Measurements from ENCODE around the gene CHST5.
"Not testable (repeated sequence)": the region's sequence is repeated elsewhere in the genome, so short reads cannot be mapped to it uniquely, and the experiment has no call there.

CHST5 gene

DNA sequence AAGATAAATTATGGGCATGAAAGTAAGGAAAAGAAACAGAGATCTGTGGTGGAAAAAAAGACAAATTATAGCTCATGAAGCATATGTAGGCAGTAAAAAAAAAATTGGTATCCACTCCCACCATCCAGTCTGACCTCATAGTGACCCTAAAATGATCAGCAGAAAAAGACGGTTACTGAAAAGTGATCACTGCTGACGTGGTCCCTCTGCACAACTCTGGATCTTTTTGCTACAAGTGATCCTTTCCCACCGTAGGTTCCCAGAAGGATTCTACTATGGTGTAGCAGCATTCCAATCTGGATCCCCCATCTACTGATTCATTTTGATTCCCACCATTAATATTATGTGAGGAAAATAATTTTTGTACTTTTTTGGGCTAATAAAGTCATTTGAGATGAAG is 29.8 kb downstream of the CHST5 start:
- no peak for DNase-seq (ENCODE audit: low read depth)

DNA sequence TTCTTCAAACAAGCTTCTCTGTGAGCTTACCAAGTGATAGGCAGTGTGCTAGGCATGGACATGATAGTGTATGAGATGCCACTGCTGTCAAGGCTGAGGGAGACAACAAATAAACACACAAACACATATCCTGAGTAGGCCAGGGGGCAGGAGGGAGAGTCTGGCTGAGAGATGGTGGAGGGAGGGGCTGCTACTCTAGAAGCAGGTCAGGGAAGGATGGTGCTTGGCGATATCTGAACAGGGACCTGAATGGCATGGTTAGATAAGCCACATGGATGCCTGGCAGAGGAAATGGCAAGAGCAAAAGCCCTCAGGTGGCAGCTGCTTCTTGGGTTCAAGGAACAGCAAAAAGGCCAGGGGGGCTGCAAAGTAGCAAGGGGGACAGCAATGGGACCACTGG is 32.1 kb downstream of the CHST5 start:
- no peak for DNase-seq (ENCODE audit: low read depth)

DNA sequence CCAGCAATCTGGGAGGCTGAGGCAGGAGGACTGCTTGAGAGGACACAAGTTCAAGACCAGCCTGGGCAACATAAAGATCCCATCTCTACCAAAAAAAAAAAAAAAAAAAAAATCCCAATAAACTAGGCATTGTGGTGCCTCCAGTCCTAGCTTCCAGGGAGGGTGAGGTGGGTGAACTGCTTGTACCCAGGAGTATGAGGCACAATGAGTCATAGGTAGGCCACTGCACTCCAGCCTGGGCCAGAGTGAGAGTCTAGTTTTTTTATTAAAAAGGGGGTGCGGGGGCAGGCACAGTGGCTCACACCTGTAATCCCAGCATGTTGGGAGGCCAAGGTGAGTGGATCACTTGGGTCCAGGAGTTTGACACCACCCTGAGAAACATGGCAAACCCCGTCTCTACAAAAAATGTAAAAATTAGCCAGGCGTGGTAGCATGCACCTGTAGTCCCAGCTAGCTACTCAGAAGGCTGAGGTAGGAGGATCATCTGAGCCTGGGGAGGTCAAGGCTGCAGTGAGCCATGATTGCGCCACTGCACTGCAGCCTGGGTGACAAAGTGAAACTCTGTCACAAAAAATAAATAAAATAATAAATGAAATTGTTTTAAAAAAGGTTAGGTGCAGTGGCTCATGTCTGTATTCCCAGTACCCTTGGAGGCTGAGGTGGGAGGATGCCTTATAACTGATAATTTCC is 32.8 kb downstream of the CHST5 start:
- no peak for DNase-seq (ENCODE audit: low read depth)

DNA sequence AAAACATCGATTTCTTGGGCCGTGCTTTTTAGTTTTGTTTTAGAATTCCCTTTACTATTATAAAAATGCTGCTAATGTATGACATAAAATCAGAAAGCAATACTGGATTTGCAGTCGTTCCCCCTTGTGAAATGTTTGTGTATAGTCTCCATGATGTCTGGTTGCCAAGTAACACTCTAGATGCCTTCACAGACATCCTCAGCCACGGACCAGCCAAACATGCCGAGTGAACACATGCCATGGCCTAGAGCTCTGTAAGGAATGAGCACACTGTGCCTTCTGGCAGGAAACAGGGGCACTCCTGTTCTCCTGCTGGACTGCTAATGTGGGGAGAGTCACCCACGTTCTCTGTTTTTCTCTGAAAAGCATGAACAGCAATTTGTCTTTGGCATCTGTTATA is 34.1 kb downstream of the CHST5 start:
- DNase-seq (ENCODE audit: low read depth) = not testable (repeated sequence)

DNA sequence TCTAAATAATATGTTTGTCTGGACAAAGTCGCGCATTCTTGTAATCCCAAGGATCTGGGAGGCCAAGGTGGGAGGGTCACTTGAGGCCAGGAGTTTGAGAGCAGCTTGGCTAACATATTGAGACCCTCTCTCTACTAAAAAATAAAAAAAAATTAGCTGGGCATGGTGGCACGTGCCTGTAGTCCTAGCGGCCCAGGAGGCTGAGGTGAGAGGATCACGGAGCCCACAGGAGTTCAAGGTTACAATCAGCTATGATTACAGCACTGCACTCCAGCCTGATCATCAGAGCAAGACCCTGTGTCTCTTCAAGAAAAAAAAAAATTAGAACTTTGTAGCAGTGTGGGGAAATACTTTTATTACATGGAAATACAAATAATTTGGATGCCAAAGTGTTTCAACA is 34.5 kb downstream of the CHST5 start:
- DNase-seq (ENCODE audit: low read depth) = no peak

DNA sequence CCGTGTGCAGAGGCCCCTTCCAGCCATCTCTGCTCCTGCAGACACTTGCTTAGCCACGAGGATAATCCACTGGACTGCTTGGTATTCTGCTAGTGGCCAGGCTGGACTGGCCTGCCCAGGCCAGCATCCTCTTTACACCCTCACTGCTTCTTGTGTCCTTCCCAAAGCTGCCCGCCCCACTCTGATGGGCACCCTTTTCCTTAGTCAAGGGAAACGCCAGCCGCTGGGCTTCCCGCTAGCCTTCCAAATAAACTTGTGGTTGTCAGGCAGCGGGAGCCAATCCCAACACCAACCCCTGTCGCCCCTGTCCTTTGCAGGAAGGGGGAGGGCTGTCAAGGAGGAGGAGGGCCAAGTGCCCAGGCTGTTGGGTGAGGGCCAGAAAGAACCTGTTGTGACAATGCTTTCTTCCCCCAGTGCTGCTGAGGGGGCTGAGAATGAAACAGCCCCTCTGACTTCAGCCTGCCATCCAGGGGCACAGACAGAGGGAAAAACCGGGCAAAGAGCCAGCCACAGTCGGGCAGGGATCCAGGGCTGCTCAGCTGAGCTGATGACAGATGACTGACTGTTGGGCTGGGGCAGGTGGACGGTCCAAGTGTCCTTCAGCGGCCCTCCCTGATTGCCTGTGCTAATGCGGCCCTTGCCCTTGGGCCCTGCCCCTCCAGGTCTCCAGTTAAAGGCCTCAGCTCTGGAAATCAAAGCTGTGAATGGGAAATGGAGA is 37.1 kb downstream of the CHST5 start:
- DNase-seq (ENCODE audit: low read depth) = not testable (repeated sequence)

DNA sequence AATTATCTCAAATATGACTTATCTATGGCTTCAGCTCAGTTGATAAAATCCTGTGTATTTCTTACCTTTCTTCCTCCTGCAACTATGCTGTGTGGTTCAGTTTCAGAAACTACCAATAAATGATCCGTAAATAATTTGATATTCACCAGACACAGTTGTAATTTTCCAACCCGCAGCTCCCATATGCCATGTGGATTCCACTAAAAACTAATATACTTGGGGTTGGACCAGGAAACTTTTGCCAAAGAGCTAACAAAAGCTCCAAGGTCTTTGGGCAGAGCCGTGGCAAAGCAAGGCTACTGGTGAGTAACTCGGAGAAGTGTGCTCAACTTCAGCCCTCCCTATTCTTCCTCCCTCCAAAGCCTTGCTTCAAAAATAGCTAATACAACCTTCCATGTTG is 38.4 kb downstream of the CHST5 start:
- DNase-seq (ENCODE audit: low read depth) = no peak

DNA sequence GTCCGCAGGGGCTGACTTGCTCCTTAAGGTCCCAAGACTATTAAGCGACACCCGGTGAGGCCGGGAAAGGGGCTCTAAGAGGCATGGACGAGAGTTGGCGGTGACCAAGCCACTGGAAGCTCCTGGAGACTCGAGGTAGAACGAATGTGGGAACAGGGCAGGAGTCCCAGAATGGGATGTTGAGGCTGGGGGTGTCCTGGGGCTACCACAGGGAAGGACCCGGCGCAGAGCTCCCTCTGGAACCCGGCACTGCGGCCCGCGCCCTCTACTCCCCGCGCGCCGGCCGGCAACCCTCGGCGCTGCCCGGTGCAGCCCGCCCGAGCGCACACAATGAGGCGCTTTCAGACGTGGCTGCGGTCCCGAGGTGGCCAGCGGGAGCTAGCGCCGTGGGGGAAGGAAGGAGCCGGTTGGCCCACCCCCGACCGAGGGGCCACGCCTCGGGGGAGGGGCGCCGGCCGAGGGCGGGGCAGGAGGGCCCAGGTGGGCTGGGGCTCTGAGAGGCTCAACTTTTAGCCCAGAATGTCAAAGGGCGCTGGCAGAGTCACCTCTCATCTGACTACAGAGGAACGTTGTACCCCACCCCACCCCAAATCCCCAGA is 40.7 kb downstream of the CHST5 start, which contains the start of gene CHST6:
CHST6 (minus strand) TSS at position 366 of the 599 bp plus-strand sequence. CDS start 15,613 bp downstream, outside the sequence.
- DNase-seq (ENCODE audit: low read depth) = no peak

DNA sequence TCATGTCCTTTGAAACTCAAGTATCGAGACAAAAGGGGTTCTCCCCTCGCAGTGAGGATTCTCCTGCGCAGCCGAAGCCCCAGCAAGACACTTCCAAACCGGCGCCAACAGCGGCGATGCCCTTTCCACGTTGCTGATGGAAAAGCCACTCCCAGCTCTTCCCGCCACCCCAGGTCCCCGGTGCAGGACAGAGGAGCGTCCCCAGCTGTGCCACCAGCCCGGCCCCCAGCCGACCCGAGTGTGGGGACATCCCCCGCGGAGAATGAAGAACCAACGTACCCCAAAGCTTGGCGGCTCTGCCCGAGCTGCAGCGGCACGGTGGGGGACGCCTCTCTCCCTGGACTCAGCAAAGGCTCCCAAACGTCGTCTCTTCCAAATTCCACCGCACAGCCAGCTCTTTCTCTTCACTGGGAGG is 41.2 kb downstream of the CHST5 start:
- no peak for DNase-seq (ENCODE audit: low read depth)

DNA sequence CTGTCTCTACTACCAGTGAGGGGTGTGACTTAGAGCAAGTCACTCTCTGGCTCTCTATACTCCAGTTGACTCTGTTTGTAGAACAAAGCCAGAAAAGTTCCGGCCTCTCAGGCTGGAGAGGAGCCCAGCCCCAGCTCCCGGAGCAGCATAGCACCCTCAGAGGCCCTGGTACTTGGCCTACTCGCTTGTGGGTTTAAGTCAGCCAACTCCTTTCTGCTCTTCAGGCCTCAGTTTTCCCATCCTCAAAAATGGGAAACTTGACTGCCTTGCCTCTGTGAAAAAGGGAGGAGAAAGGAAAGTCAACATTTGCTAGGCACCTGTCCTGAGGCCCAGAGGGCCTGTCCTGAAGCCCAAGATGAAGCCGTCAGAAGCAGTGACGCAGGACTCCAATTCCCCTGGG is 41.7 kb downstream of the CHST5 start:
- no peak for DNase-seq (ENCODE audit: low read depth)

DNA sequence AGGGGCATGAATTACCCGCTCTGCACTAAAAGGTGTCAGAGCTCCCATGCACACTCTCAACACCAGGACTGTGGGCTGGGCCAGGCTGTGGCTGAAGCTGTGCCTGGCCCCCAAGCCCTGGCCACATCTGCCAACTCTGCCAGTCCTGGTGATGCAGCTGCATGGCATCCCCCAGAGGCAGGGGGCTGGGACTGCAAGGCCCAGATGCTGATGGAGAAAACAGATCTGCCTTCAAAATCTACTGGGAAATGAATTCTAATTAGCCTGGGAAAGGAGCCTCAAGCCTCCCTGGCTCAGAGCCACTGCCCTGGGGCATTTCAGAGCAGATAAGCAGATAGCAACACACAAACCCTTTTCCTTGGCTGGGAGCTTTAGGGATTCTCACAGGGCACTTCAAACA is 44.0 kb downstream of the CHST5 start:
- DNase-seq (ENCODE audit: low read depth) = no peak

DNA sequence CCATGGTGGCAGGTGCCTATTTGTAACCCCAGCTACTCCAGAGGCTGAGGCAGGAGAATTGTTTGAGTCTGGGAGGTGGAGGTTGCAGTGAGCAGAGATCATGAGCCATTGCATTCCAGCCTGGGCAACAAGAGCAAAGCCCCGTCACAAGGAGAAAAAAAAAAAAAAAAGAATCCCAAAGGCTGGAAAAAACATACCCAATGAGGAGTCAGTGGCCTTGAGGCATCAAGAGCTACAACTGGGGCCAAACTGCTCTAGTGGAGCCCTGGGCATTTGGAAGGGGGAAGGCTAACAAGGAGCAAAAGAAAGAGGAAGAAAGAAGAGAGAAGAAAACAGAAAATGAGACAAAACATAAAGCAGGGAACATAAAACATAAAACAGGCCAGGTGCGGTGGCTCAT is 47.6 kb downstream of the CHST5 start:
- DNase-seq (ENCODE audit: low read depth) = no peak

DNA sequence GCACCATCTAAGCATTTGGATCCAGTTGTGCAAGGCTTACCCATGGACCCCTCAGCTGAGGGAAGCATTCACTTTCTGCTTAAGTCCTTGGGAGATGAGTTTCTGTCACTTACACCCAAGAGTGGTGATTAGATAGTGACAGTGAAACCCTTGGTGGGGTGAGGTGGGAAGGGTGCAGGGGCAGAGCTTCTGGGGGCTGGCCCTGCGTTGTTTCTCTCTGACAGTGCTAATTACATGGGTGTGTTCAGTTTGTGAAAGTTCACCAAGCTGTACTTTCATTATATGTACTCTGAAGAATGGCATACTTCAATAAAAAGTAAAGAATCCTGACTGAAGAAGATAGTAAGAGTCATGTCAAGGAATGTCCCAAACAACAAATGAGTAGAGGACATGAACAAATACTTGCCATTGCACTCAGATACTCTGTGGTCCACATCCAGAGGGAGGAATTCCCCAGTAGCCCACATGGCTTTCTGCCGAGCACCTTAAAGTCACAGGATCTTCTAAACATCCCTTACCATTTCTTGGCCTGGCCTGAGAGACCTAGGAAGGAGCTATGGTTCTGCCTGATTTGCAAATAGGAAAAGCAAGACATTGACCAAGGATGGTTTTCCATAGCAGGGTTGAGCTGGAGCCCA is 49.1 kb downstream of the CHST5 start:
- no peak for DNase-seq (ENCODE audit: low read depth)

DNA sequence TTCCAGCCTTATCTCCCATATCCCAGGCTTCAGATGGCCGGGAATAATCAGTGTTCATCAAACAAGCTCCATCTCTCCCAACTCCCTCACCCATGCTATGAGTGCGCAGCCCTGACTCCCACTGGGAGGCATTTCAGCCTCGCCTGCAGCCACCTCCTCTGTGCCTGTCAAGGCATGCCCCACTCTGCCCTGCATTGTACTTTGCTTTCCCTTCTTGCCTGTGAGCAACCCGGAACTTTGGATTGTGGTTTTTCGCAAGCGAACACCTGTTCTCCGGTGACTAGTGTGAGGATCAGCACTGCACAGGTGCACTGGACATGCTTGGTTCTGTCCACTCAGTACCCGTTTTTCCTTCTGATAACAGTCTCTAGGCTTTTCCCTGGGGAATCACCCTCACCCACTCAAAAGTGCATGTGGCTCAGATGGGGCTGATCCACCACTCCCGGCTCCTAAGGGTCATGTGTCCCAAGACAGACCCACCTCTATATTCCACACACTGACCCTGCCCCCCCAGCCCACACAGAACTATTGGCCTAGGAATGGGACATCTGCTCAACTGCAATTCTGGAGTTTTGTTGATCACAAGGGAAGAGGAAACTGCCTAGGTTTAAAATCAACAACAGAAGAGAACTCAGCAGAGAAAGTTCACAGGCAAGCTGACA is 49.8 kb downstream of the CHST5 start:
- no peak for DNase-seq (ENCODE audit: low read depth)

DNA sequence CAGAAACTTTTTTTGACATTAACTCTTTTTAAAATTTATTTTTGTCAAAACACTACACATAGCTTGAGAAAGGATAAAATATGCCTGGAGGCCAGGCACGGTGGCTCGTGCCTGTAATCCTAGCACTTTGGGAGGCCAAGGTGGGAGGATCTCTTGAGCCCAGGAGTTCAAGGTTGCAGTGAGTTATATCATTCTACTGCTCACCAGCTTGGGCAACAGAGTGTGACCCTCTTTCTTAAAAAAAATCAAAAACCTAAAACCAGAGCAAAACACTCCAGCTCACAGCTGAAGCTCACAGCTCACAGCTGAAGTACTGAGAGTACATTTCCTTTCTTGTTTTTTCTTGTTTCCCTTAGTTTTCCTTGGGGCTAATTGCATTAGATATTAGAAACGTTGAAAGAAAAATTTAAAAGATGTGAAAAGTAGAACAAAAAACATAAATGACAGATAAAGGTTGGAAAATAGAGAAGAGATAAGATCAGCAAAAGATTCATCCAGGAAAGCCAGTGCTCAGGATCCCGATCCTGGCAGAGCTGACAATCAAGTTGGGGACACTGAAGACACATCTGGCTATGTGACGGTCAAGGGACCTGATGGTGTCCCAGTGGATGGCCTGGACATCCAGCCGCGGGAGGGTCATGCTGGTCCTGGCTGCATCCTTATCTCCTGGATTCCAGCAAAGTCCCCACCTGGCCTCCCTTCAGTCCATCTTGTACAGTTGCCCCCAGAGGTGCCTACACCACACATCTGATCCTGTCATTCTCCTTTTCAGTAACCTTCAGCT is 50.5 kb downstream of the CHST5 start:
- no peak for DNase-seq (ENCODE audit: low read depth)

DNA sequence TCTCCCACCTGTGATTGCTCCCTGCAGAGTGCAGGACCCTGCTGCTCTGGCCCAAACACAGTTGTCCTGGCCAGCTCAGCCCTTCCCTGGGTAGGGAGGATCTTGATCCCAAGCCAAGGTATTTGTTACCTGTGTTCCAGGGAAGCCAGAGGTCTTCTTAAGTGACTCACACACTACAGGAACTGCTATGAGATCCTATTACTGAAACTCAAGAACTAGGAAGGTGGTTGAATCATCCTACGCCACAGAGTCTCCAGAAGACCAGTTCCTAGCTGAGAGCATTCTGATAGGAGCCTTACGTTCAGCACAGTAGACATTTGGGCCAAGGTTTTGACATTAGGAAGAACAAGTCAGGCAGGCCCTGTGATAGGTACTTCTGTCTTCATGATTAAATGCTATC is 52.7 kb downstream of the CHST5 start:
- no peak for DNase-seq (ENCODE audit: low read depth)

DNA sequence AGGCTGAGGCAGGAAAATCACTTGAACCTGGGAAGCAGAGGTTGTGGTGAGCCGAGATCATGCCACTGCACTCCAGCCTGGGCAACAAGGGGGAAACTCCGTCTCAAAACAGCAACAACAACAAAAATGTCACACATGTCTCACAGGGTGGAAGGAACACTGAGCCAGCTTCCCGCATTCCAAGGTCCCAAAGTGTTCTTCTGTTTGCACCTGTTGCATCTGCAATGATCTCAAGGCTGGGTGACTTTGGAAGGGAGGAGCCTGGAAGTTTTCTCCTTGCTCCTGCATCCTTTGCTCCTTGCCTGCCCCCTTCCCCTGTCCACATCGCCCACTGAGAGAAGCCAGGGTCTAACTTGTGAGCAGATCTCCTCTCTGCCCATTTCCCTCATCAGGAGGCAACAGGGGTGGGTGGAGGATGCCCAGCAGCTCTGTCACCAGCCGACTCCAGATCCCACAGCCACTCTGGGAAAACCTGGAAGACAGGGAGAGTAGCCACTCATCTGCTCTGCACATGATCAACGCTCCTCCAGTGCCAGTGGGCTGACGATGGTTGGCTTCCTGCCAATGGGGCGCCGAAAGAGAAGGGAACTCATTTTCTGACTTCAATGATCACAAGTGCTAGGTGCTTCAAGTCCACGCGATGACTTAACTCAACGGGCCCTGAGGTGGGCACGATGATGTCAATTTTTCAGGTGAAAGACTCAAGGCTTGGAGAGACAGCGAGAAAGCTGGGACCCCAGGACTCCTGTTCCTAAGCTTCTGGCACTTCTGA is 53.3 kb downstream of the CHST5 start:
- no peak for DNase-seq (ENCODE audit: low read depth)

DNA sequence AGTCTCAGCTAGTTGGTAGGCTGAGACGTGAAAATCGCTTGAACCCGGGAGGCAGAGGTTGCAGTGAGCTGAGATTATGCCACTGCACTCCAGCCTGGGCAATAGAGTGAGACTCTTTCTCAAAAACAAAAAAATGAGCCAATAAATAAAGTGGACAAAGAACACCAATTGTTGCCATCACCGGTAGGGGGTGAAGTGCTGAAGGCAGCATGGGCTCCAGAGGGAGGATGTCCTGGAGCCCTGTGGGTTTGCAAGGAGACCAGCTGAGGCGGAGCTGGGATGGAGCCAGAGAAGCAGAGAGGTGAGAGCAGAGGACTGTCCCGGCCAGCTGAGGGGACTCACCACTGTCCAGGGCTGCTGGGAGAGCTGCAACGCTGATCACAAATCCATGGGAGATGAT is 54.4 kb downstream of the CHST5 start:
- DNase-seq (ENCODE audit: low read depth) = no peak

DNA sequence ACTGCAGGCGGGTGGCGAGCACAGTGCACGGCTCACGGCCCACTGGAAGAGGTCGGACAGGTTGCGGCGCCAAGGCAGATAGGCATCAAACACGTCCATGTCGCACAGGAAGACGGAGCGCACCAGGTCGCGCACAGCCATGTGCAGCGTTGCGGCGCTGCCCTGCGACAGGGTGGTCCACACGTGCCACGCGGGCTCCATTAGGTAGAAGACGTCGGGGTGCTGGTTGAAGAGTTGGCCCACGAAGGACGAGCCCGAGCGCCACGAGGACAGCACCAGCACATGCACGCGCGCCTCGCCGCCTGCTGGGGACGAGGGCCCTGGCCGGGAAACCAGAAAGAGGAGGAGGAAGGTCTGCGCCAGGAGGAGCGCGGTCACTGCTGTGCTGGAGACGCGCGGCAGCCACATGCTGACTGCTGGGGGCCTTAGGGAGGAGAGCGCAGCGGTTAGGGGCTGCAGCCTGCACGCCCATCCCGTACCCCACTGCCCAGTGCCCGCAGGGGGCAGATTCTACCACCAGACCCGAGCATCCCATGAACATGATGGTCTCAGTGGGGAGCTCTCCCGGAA is 56.4 kb downstream of the CHST5 start:
- DNase-seq (ENCODE audit: low read depth) = no peak

Data from stimulated activated CD8-positive, alpha-beta memory T cell treated with anti-CD3 and anti-CD28 coated beads, Interleukin-12 subunit alpha, Interleukin-12 subunit beta, amount 100 ng/mL, for 1 hour (primary cell).